IPS DF 6.9 (cell line): ENCODE results near the gene FRRS1.

Experiments
- DNase-seq: peaks from one replicate; pipeline ENCODE4 v3.0.0-alpha.2; 2013; ENCODE audit warnings: low read depth, low spot score
- H3K27ac ChIP-seq: one replicate; pipeline ENCODE4 v1.5.1; 2013; ENCODE audit warnings: low read length, control low read depth
- H3K27me3 ChIP-seq: 2 replicates; pipeline ENCODE4 v1.6.1; 2013; ENCODE audit warnings: mild to moderate bottlenecking, low read length; ENCODE audit not compliant: control insufficient read depth, insufficient read depth
- H3K36me3 ChIP-seq: 2 replicates; pipeline ENCODE4 v1.6.1; 2013; ENCODE audit warnings: low read length; ENCODE audit not compliant: control insufficient read depth, insufficient read depth
- H3K4me1 ChIP-seq: 2 replicates; pipeline ENCODE4 v1.6.1; 2013; ENCODE audit warnings: low read length; ENCODE audit not compliant: control insufficient read depth, insufficient read depth
- H3K4me3 ChIP-seq: 2 replicates; pipeline ENCODE4 v1.5.1; 2013; ENCODE audit warnings: mild to moderate bottlenecking, low read length
- H3K9me3 ChIP-seq: 2 replicates; pipeline ENCODE4 v1.6.1; 2013; ENCODE audit warnings: low read length, inconsistent platforms; ENCODE audit not compliant: control insufficient read depth, insufficient read depth
- WGBS: extraction: QIAGEN DNeasy Blood & Tissue Kit; methylation state at CpG from one replicate; pipeline ENCODE4 v1.1.7; 2013; ENCODE audit warnings: mixed read lengths, missing lambda C conversion rate; ENCODE audit not compliant: insufficient read length, insufficient coverage; 5-methylcytosine and 5-hydroxymethylcytosine counted together

FRRS1 gene

GRCh38 chr1:99735852-99736251, 30.6 kb downstream of the FRRS1 start:
- DNase-seq: no peak
- Histone ChIP-seq H3K27me3 (no peaks in the 10 kb centered on the region), H3K9me3 (no peaks in the 10 kb centered on the region), H3K27ac (no peak overlapping the region), H3K4me3 (no peak overlapping the region), H3K4me1 (no peaks in the 10 kb centered on the region), H3K36me3 (no peaks in the 10 kb centered on the region)
- no CpG with 5 or more reads among the region's 2 CpGs for WGBS

DNA sequence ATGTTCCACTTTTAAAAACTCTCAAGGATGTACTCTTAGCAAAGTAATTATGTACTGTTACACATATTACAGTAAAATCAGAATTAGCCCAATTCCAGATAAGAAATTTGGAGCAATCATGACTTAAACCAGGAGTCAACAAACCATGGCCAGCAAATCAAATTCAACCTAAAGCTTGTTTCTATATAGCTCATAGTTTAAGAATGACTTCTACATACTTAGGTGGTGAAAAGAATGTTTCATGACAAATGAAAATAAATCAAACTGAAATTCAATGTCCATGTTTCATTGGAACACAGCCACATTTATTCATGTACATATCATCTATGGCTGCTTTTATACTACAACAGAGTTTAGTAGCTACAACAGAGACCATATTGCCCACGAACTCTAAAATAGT, 35.1 kb downstream of the FRRS1 start:
- no peak for DNase-seq
- no peaks in the 10 kb centered on the region for H3K36me3 ChIP-seq
- no CpG with 5 or more reads among the region's 1 CpG for WGBS
- H3K4me1 ChIP-seq: peaks cover 3% of the 10 kb centered on the region; the same call in 1 of the 2 replicates
- H3K27me3 ChIP-seq: no peaks in the 10 kb centered on the region
- no peak overlapping the region for H3K27ac ChIP-seq
- H3K4me3 ChIP-seq: no peak overlapping the region
- no peaks in the 10 kb centered on the region for H3K9me3 ChIP-seq

- H3K9me3 ChIP-seq: no peaks in the 10 kb centered on the region
These were observed 37.8 kb downstream of the FRRS1 start for GRCh38 chr1:99728494-99729235.

GRCh38 chr1:99727575-99728185, 38.8 kb downstream of the FRRS1 start:
- Histone ChIP-seq H3K4me3 (no peak overlapping the region), H3K27ac (no peak overlapping the region), H3K4me1 (peaks cover 5% of the 10 kb centered on the region; the same call in 1 of the 2 replicates), H3K9me3 (no peaks in the 10 kb centered on the region), H3K27me3 (no peaks in the 10 kb centered on the region), H3K36me3 (no peaks in the 10 kb centered on the region)
- peak; percentile 35 for DNase-seq
- WGBS: no CpG with 5 or more reads among the region's 4 CpGs

More at GRCh38 chr1:99728494-99729235, 37.8 kb downstream of the FRRS1 start:
- H3K27ac ChIP-seq: no peak overlapping the region
- H3K4me1 ChIP-seq: peaks cover 5% of the 10 kb centered on the region; the same call in 1 of the 2 replicates
- no peak overlapping the region for H3K4me3 ChIP-seq
- no CpG with 5 or more reads among the region's 4 CpGs for WGBS
- no peaks in the 10 kb centered on the region for H3K36me3 ChIP-seq
- no peak for DNase-seq
- H3K27me3 ChIP-seq: no peaks in the 10 kb centered on the region

DNA sequence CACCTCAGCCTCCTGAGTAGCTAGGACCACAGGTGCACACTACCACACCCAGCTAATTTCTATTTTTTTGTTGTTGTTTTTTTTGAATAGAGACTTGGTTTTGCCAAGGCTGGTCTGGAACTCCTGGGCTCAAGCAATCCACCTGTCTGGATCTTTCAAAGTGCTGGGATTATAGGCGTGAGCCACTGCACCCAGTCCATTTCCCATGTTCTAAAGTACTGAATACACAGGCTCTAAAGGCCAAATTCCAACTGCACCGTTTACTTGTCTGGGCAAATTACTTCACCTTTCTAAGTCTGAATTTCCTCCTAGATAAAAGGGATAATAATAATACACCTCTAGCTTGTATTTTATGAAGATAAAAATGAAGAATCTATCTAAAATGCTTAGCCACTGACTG, 39.6 kb downstream of the FRRS1 start:
- no CpG with 5 or more reads among the region's 2 CpGs for WGBS
- H3K36me3 ChIP-seq: no peaks in the 10 kb centered on the region
- DNase-seq: no peak
- H3K27me3 ChIP-seq: no peaks in the 10 kb centered on the region
- no peak overlapping the region for H3K4me3 ChIP-seq
- peaks cover 5% of the 10 kb centered on the region; the same call in 1 of the 2 replicates for H3K4me1 ChIP-seq
- H3K9me3 ChIP-seq: no peaks in the 10 kb centered on the region
- H3K27ac ChIP-seq: no peak overlapping the region

DNA sequence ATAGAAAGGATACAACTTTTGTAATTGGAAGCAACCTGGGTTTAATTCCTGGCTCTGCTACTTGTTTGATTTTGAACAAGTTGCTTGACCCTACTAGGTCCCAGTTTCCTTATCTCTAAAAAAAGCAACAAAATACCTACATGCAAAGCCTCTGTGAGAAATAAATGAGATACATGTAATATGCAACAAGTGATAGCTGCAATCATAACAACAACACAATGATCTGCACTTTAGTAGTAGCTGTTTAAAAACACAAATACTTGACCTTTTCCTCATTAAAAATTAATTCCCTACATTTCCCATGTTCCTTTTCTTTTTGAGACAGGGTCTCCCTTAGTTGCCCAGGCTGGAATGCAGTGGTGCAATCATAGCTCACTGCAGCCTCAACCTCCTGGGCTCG, 40.0 kb downstream of the FRRS1 start:
- WGBS: no CpG with 5 or more reads among the region's 1 CpG
- Histone ChIP-seq H3K4me3 (no peak overlapping the region), H3K36me3 (no peaks in the 10 kb centered on the region), H3K9me3 (no peaks in the 10 kb centered on the region), H3K27ac (no peak overlapping the region), H3K27me3 (no peaks in the 10 kb centered on the region), H3K4me1 (peaks cover 5% of the 10 kb centered on the region; the same call in 1 of the 2 replicates)
- DNase-seq: no peak

DNA sequence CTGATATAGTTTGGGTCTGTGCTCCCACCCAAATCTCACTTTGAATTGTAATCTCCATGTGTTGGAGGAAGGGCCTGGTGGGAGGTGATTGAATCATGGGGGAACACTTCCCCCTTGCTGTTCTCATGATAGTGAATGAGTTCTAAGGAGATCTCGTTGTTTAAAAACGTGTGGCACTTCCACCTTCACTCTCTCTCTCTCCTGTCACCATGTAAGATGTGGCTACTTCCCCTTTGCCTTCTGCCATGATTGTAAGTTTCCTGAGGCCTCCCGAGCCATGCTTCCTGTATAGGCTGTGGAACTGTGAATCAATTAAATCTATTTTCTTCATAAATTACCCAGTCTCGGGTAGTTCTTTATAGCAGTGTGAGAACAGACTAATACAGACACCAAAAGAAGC, 40.4 kb downstream of the FRRS1 start:
- H3K27ac ChIP-seq: no peak overlapping the region
- WGBS: no CpG with 5 or more reads among the region's 4 CpGs
- no peaks in the 10 kb centered on the region for H3K36me3 ChIP-seq
- H3K9me3 ChIP-seq: no peaks in the 10 kb centered on the region
- no peak for DNase-seq
- H3K27me3 ChIP-seq: no peaks in the 10 kb centered on the region
- H3K4me1 ChIP-seq: peaks cover 5% of the 10 kb centered on the region; the same call in 1 of the 2 replicates
- H3K4me3 ChIP-seq: no peak overlapping the region

DNA sequence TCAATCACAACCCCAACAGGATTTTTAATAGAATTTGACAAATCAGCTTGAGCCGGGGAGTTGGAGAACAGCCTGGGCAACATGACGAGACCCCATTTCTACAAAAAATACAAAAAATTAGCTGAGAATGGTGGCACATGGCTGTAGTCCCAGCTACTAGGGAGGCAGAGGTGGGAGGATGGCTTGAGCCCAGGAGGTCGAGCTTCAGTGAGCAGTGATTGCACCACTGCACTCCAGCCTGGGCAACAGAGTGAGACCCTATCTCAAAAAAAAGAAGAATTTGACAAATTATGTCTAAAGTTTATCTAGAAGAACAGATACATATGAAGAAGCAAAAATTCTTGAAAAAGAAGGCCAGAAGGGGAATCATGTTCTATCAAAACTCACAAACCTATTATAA, 43.2 kb downstream of the FRRS1 start:
- H3K36me3 ChIP-seq: no peaks in the 10 kb centered on the region
- H3K27me3 ChIP-seq: no peaks in the 10 kb centered on the region
- no CpG with 5 or more reads among the region's 3 CpGs for WGBS
- H3K4me3 ChIP-seq: no peak overlapping the region
- DNase-seq: no peak
- H3K27ac ChIP-seq: no peak overlapping the region
- no peaks in the 10 kb centered on the region for H3K9me3 ChIP-seq
- peaks cover 5% of the 10 kb centered on the region; the same call in 1 of the 2 replicates for H3K4me1 ChIP-seq

DNA sequence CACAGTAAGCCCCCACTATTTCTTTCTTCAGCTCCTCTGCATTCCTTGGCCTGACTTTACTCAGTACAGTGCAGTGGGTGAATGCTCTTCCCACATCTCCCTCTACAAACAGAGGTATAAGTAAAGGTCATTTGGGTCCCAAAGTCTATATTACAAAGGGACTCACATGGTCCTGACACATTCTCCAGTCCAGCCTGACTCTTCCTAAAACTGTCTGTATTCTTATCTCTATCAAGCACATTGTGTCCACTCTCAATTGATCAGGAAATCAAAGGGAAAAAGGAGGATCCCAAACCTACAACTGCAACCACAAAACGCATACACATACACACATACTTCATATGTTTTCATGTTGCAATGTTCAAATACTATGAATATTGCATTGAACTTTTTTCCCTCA, 49.4 kb downstream of the FRRS1 start:
- DNase-seq: no peak
- H3K36me3 ChIP-seq: no peaks in the 10 kb centered on the region
- no CpG with 5 or more reads among the region's 1 CpG for WGBS

DNA sequence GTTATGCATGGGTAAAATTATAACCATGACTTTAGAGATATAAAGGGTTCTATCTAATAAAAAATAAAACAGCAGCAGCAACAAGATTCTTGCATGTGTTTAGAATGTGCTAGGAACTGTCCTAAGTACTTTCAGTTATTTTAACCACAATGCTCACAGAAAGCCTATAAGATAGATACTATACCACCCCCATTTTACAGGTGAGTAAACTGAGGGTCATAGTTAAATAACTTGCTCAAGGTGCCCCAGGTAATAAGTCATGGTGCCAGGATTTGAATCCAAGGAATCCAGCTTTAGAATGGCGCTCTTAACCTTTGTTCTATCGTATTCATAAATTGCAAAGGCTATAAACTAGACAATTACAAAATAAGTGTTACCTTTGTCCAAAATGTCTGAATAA, 53.4 kb downstream of the FRRS1 start:
- Histone ChIP-seq H3K36me3 (no peaks in the 10 kb centered on the region), H3K4me3 (no peak overlapping the region), H3K4me1 (no peaks in the 10 kb centered on the region), H3K9me3 (no peaks in the 10 kb centered on the region), H3K27me3 (no peaks in the 10 kb centered on the region), H3K27ac (no peak overlapping the region)
- no peak for DNase-seq
- WGBS: no CpG with 5 or more reads among the region's 2 CpGs

More for the DNA sequence above, 49.4 kb downstream of the FRRS1 start:
- Histone ChIP-seq H3K4me3 (no peak overlapping the region), H3K9me3 (no peaks in the 10 kb centered on the region), H3K27ac (no peak overlapping the region), H3K27me3 (no peaks in the 10 kb centered on the region), H3K4me1 (no peaks in the 10 kb centered on the region)
